22Rv1 (cell line): ENCODE results near the gene CCDC40.

Source experiments
- CTCF ChIP-seq: fragments of 450-650 bp; IDR thresholded peaks from 2 replicates; pipeline ENCODE4 v1.5.1; 2017; ENCODE audit warnings: mild to moderate bottlenecking
- ZFX ChIP-seq: fragments of 450-650 bp; IDR thresholded peaks from 2 replicates; pipeline ENCODE4 v1.6.1; 2017; ENCODE audit warnings: antibody characterized with exemption, borderline replicate concordance

- TF ChIP-seq CTCF (no peak), ZFX (no peak)
These were observed 12.1 kb upstream of the CCDC40 start for GRCh38 chr17:80024206-80024972.
